ENCODE measurements around the gene NFATC1. TPM values are rescaled to one million over a fixed set of nuclear protein-coding genes. Genes with fewer than 3 reads are reported as not detected.

Gene NFATC1
- total and polyA plus RNA-seq, 5 donors from 2014 or later, result 13.1 to 64.7 (median 19.8) TPM

GRCh38 chr18:79528846-79529245, 133.1 kb downstream of the NFATC1 start:
- peaks cover 9% of the 10 kb centered on the region for H3K4me1 ChIP-seq (ENCODE audit: control insufficient read depth, insufficient read depth, low read length, poor library complexity, severe bottlenecking)
- no peak overlapping the region for H3K27ac ChIP-seq (ENCODE audit: insufficient read depth, low read length, poor library complexity, severe bottlenecking)
- Mint-ChIP-seq H3K9me3 (no peaks in the 10 kb centered on the region), H3K4me3 (peak overlapping the region in 1 of 4 donors; percentile 72), H3K36me3 (peaks cover 9% of the 10 kb centered on the region), H3K27ac (peak overlapping the region in 2 of 3 donors; percentile 42 to 58), H3K4me1 (peaks cover 4 to 16% (median 7%) of the 10 kb centered on the region in 4 donors), H3K27me3 (peaks cover 2% of the 10 kb centered on the region)
- H3K36me3 ChIP-seq (ENCODE audit: control insufficient read depth, insufficient read depth, low read length), result peaks cover 17% of the 10 kb centered on the region
- peak; percentile 51 to 75 (median 70) for DNase-seq
- H3K27me3 ChIP-seq (ENCODE audit: control insufficient read depth, insufficient read depth, low read length), result no peaks in the 10 kb centered on the region
- no peak overlapping the region for H3K4me3 ChIP-seq (ENCODE audit: low read depth, low read length)
- ATAC-seq (ENCODE audit: low read depth in 2 of 2), result peak; percentile 40 to 50
- no peaks in the 10 kb centered on the region for H3K9me3 ChIP-seq (ENCODE audit: control insufficient read depth in 2 of 2, low read length in 2 of 2)

GRCh38 chr18:79529296-79529695, 133.6 kb downstream of the NFATC1 start:
- DNase-seq (no peak), ATAC-seq (ENCODE audit: low read depth in 2 of 2) (no peak)
- H3K36me3 ChIP-seq (ENCODE audit: control insufficient read depth, insufficient read depth, low read length), result peaks cover 17% of the 10 kb centered on the region
- no peaks in the 10 kb centered on the region for H3K9me3 ChIP-seq (ENCODE audit: control insufficient read depth in 2 of 2, low read length in 2 of 2)
- Mint-ChIP-seq H3K27ac (peak overlapping the region in 1 of 3 donors; percentile 58), H3K27me3 (no peaks in the 10 kb centered on the region), H3K4me3 (no peak overlapping the region), H3K9me3 (no peaks in the 10 kb centered on the region), H3K36me3 (peaks cover 9% of the 10 kb centered on the region), H3K4me1 (peaks cover 0 to 13% (median 6%) of the 10 kb centered on the region in 4 donors)
- peaks cover 5% of the 10 kb centered on the region for H3K4me1 ChIP-seq (ENCODE audit: control insufficient read depth, insufficient read depth, low read length, poor library complexity, severe bottlenecking)
- no peak overlapping the region for H3K4me3 ChIP-seq (ENCODE audit: low read depth, low read length)
- no peak overlapping the region for H3K27ac ChIP-seq (ENCODE audit: insufficient read depth, low read length, poor library complexity, severe bottlenecking)
- no peaks in the 10 kb centered on the region for H3K27me3 ChIP-seq (ENCODE audit: control insufficient read depth, insufficient read depth, low read length)

GRCh38 chr18:79529991-79530390, 134.3 kb downstream of the NFATC1 start:
- no peaks in the 10 kb centered on the region for H3K9me3 ChIP-seq (ENCODE audit: control insufficient read depth in 2 of 2, low read length in 2 of 2)
- H3K4me3 Mint-ChIP-seq, result no peak overlapping the region

GRCh38 chr18:79530821-79531220, 135.1 kb downstream of the NFATC1 start:
- H3K4me1 ChIP-seq (ENCODE audit: control insufficient read depth, insufficient read depth, low read length, poor library complexity, severe bottlenecking), result no peaks in the 10 kb centered on the region
- Mint-ChIP-seq H3K36me3 (peaks cover 9% of the 10 kb centered on the region), H3K4me3 (no peak overlapping the region), H3K9me3 (no peaks in the 10 kb centered on the region), H3K27ac (peak overlapping the region in 1 of 3 donors; percentile 26), H3K4me1 (peaks cover 0 to 6% (median 3%) of the 10 kb centered on the region in 4 donors), H3K27me3 (no peaks in the 10 kb centered on the region)
- no peaks in the 10 kb centered on the region for H3K27me3 ChIP-seq (ENCODE audit: control insufficient read depth, insufficient read depth, low read length)
- DNase-seq (no peak), ATAC-seq (ENCODE audit: low read depth in 2 of 2) (no peak)
- H3K4me3 ChIP-seq (ENCODE audit: low read depth, low read length), result no peak overlapping the region
- no peak overlapping the region for H3K27ac ChIP-seq (ENCODE audit: insufficient read depth, low read length, poor library complexity, severe bottlenecking)
- no peaks in the 10 kb centered on the region for H3K9me3 ChIP-seq (ENCODE audit: control insufficient read depth in 2 of 2, low read length in 2 of 2)
- H3K36me3 ChIP-seq (ENCODE audit: control insufficient read depth, insufficient read depth, low read length), result peaks cover 17% of the 10 kb centered on the region

More at GRCh38 chr18:79529991-79530390, 134.3 kb downstream of the NFATC1 start:
- Histone ChIP-seq H3K27me3 (ENCODE audit: control insufficient read depth, insufficient read depth, low read length) (no peaks in the 10 kb centered on the region), H3K4me1 (ENCODE audit: control insufficient read depth, insufficient read depth, low read length, poor library complexity, severe bottlenecking) (no peaks in the 10 kb centered on the region), H3K27ac (ENCODE audit: insufficient read depth, low read length, poor library complexity, severe bottlenecking) (no peak overlapping the region), H3K4me3 (ENCODE audit: low read depth, low read length) (no peak overlapping the region), H3K36me3 (ENCODE audit: control insufficient read depth, insufficient read depth, low read length) (peaks cover 17% of the 10 kb centered on the region)
- DNase-seq (no peak), ATAC-seq (ENCODE audit: low read depth in 2 of 2) (no peak)
- H3K27me3 Mint-ChIP-seq, result no peaks in the 10 kb centered on the region
- no peak overlapping the region for H3K27ac Mint-ChIP-seq
- no peaks in the 10 kb centered on the region for H3K9me3 Mint-ChIP-seq
- H3K4me1 Mint-ChIP-seq, result peaks cover 0 to 8% (median 6%) of the 10 kb centered on the region in 4 donors
- peaks cover 9% of the 10 kb centered on the region for H3K36me3 Mint-ChIP-seq

- Histone ChIP-seq H3K27ac (ENCODE audit: insufficient read depth, low read length, poor library complexity, severe bottlenecking) (no peak overlapping the region), H3K27me3 (ENCODE audit: control insufficient read depth, insufficient read depth, low read length) (no peaks in the 10 kb centered on the region), H3K9me3 (ENCODE audit: control insufficient read depth in 2 of 2, low read length in 2 of 2) (no peaks in the 10 kb centered on the region), H3K4me1 (ENCODE audit: control insufficient read depth, insufficient read depth, low read length, poor library complexity, severe bottlenecking) (no peaks in the 10 kb centered on the region), H3K36me3 (ENCODE audit: control insufficient read depth, insufficient read depth, low read length) (peaks cover 17% of the 10 kb centered on the region), H3K4me3 (ENCODE audit: low read depth, low read length) (no peak overlapping the region)
- DNase-seq (no peak), ATAC-seq (ENCODE audit: low read depth in 2 of 2) (no peak)
- H3K4me1 Mint-ChIP-seq, result peaks cover 0 to 6% (median 3%) of the 10 kb centered on the region in 4 donors
- peaks cover 9% of the 10 kb centered on the region for H3K36me3 Mint-ChIP-seq
- no peaks in the 10 kb centered on the region for H3K27me3 Mint-ChIP-seq
- H3K27ac Mint-ChIP-seq, result no peak overlapping the region
- no peaks in the 10 kb centered on the region for H3K9me3 Mint-ChIP-seq
- H3K4me3 Mint-ChIP-seq, result no peak overlapping the region
These were observed 135.7 kb downstream of the NFATC1 start for GRCh38 chr18:79531386-79531785.

- Histone ChIP-seq H3K36me3 (ENCODE audit: control insufficient read depth, insufficient read depth, low read length) (peaks cover 17% of the 10 kb centered on the region), H3K27ac (ENCODE audit: insufficient read depth, low read length, poor library complexity, severe bottlenecking) (no peak overlapping the region), H3K9me3 (ENCODE audit: control insufficient read depth in 2 of 2, low read length in 2 of 2) (no peaks in the 10 kb centered on the region), H3K4me3 (ENCODE audit: low read depth, low read length) (no peak overlapping the region), H3K4me1 (ENCODE audit: control insufficient read depth, insufficient read depth, low read length, poor library complexity, severe bottlenecking) (no peaks in the 10 kb centered on the region), H3K27me3 (ENCODE audit: control insufficient read depth, insufficient read depth, low read length) (no peaks in the 10 kb centered on the region)
- peaks cover 0 to 6% (median 3%) of the 10 kb centered on the region in 4 donors for H3K4me1 Mint-ChIP-seq
- no peak for DNase-seq
- H3K27me3 Mint-ChIP-seq, result no peaks in the 10 kb centered on the region
- no peaks in the 10 kb centered on the region for H3K9me3 Mint-ChIP-seq
- peaks cover 9% of the 10 kb centered on the region for H3K36me3 Mint-ChIP-seq
- no peak for ATAC-seq (ENCODE audit: low read depth in 2 of 2)
- no peak overlapping the region for H3K27ac Mint-ChIP-seq
- H3K4me3 Mint-ChIP-seq, result no peak overlapping the region
These were observed 136.2 kb downstream of the NFATC1 start for GRCh38 chr18:79531926-79532312.

- Mint-ChIP-seq H3K27ac (peak overlapping the region in 1 of 3 donors; percentile 38), H3K27me3 (no peaks in the 10 kb centered on the region), H3K4me3 (no peak overlapping the region), H3K9me3 (no peaks in the 10 kb centered on the region), H3K4me1 (peaks cover 0 to 6% (median 3%) of the 10 kb centered on the region in 4 donors), H3K36me3 (peaks cover 9% of the 10 kb centered on the region)
- no peak overlapping the region for H3K27ac ChIP-seq (ENCODE audit: insufficient read depth, low read length, poor library complexity, severe bottlenecking)
- no peak for DNase-seq
- ATAC-seq (ENCODE audit: low read depth in 2 of 2), result no peak
- no peaks in the 10 kb centered on the region for H3K27me3 ChIP-seq (ENCODE audit: control insufficient read depth, insufficient read depth, low read length)
- no peak overlapping the region for H3K4me3 ChIP-seq (ENCODE audit: low read depth, low read length)
- H3K36me3 ChIP-seq (ENCODE audit: control insufficient read depth, insufficient read depth, low read length), result peaks cover 17% of the 10 kb centered on the region
- H3K4me1 ChIP-seq (ENCODE audit: control insufficient read depth, insufficient read depth, low read length, poor library complexity, severe bottlenecking), result no peaks in the 10 kb centered on the region
- no peaks in the 10 kb centered on the region for H3K9me3 ChIP-seq (ENCODE audit: control insufficient read depth in 2 of 2, low read length in 2 of 2)
These were observed 136.7 kb downstream of the NFATC1 start for GRCh38 chr18:79532313-79533007.

GRCh38 chr18:79533146-79533545, 137.4 kb downstream of the NFATC1 start:
- Mint-ChIP-seq H3K4me1 (peaks cover 0 to 6% (median 3%) of the 10 kb centered on the region in 4 donors), H3K36me3 (peaks cover 9% of the 10 kb centered on the region), H3K27ac (no peak overlapping the region), H3K4me3 (no peak overlapping the region), H3K9me3 (no peaks in the 10 kb centered on the region), H3K27me3 (no peaks in the 10 kb centered on the region)
- H3K27ac ChIP-seq (ENCODE audit: insufficient read depth, low read length, poor library complexity, severe bottlenecking), result no peak overlapping the region
- H3K9me3 ChIP-seq (ENCODE audit: control insufficient read depth in 2 of 2, low read length in 2 of 2), result no peaks in the 10 kb centered on the region
- no peaks in the 10 kb centered on the region for H3K4me1 ChIP-seq (ENCODE audit: control insufficient read depth, insufficient read depth, low read length, poor library complexity, severe bottlenecking)
- ATAC-seq (ENCODE audit: low read depth in 2 of 2), result no peak
- no peak overlapping the region for H3K4me3 ChIP-seq (ENCODE audit: low read depth, low read length)
- H3K36me3 ChIP-seq (ENCODE audit: control insufficient read depth, insufficient read depth, low read length), result peaks cover 13% of the 10 kb centered on the region
- no peaks in the 10 kb centered on the region for H3K27me3 ChIP-seq (ENCODE audit: control insufficient read depth, insufficient read depth, low read length)
- no peak for DNase-seq
